GM18907 (cell line): ENCODE results near the gene FFAR4.

Experiments used
- ATAC-seq: cut with Tn5 transposase; IDR thresholded peaks from one replicate; pipeline ENCODE4 v1.9.1; 2021; ENCODE audit warnings: mild to moderate bottlenecking, moderate library complexity; ENCODE audit not compliant: unreplicated experiment

Gene FFAR4

DNA sequence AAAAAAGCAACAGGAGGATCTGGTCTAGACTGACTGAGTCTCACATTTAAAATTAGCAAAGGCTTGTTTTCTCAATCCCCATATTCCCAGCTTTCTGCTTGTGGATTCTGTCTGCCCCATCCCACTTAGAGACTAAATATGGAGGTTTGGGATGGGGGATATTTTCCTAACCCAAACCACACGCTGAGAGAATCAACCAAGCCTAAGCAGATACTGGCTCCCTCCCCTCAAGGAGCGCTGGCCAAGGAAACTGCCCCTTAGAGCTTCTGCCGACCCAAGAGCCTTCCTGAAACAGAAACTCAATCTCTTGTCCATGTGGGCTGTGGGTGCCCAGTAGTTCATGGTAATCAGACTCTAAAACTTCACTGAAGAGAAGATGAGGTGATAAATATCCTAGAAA lies 3.9 kb downstream of the FFAR4 start:
- no peak for ATAC-seq

DNA sequence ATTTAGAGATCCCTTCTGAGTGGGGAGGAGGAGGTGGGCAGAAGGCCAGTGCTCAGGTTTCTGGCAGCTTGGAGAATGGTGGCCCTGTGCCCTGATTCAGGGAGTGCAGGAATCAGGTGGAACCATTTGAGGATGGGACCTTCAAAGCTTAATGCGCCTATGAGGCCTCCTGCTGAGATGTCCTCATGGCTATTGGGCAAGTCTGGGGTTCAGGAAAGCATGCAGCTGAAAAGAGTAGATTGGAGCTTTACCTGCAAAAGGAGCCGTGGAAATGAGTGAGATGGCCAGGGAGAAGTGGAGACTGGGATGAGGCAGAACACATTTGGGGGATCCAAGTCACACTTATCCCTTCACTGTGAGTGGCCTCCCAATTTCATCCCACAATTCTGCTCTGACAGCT lies 6.1 kb downstream of the FFAR4 start:
- no peak for ATAC-seq

DNA sequence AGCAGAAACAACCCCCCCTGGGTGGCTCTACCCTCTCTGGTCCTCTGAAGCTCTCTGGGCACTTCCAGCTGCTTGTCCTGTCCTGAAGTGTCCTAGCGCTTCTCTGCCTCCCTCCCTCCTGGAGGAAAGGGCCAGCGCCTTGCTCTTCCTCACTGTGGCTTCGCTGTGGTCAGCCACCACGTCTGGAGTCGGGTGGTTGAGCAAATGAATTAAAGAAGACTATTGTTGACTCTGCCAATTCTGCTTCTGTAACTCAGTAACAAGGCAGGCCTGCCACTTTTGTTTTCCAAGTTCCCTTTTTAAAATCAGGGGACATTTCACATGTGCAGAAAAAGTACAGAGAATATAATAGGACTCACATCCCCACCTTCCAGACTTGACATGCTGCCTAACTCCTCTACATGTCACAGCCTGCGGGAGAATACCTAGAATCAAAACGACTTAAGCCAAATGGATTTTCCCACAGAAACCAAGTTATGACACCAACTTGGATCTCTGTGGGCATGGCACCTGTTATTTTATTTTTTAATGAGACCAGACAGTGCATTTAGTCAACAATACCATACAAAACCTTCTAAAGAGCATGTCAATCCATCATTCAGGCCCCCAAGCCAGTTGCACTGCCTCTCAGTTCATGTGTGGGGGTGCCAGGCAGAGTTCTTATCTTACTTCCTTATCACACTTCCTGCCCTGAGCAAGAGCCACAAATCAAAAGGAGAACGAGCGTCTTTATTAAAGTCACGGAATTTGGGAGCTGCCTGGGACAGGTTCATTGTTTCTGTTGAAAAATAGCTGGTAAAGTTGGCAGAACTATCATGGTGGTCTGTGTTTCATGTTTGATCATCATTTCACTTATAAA lies 6.8 kb downstream of the FFAR4 start:
- ATAC-seq = no peak

DNA sequence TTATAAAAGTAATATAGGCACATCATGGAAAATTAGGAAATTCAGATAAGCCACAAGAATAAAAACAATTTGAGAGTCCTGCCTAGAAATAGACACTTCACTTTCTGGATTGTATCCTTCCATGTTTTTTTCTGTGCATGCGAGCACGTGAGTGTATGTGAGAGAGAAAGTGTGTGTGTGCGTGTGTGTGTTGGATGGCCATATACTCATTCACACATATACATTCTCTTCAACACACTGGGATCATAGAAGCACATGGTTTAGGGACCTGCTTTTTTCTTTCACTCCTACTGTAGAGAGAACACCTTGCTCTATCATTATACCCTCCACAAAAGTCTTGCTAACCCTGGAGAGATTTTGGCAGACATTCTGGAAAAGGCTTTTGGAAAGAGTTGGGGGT lies 7.5 kb downstream of the FFAR4 start:
- ATAC-seq = no peak

DNA sequence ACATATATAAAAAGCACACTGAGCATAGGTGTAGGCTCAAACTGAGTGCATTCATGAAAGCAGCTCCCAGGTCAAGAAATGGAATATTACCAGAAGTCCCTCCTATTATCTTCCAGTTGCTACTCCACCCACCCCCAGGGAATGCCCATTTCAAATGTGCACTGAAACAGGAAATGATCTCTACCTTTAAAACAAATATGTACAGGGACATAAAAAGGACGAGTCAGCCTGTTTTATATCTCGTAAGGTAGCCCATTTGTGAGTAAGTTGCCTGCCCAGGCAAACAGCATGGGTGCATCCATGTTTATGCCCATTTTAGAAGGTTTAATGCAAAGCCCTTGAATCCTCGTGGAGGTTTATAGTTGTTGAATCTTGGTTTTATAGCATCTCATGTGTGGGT lies 10.4 kb downstream of the FFAR4 start:
- no peak for ATAC-seq

DNA sequence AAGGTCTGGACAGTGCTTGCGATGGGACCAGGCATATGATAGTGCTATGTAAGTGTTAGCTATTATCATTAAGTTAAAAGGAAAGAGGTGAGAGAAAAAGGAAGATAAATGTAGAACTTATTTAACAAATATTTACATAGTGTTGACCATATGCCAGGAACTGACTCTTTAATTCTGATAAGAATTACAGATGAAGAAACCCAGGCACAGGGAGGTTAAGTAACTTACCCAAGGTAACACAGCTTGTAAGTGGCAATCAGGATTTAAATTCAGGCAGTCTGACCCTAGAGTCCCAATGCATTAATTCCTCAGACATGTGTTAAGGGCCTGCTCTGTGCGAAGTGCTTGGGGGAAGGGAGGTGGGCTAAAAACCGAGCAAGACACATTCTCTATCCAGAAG lies 11.1 kb downstream of the FFAR4 start:
- ATAC-seq = no peak

DNA sequence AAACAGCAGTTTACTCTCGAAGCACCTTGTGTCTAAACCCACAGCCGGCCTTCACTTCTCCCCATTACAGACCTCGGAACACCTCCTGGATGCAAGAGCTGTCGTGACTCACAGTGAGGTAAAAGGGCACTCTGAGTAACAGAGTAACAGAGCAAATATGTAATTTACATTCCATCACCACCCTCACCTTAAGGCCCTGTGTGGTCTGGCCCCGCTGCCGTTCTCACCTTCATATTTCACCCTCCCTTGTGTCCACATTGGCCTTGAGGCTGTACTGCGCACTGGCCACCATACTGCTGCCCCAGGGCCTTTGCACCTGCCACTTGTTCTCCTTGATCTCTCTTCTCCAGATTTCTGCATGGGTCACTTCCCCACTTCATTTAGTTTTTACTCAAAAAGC lies 12.6 kb downstream of the FFAR4 start:
- no peak for ATAC-seq

DNA sequence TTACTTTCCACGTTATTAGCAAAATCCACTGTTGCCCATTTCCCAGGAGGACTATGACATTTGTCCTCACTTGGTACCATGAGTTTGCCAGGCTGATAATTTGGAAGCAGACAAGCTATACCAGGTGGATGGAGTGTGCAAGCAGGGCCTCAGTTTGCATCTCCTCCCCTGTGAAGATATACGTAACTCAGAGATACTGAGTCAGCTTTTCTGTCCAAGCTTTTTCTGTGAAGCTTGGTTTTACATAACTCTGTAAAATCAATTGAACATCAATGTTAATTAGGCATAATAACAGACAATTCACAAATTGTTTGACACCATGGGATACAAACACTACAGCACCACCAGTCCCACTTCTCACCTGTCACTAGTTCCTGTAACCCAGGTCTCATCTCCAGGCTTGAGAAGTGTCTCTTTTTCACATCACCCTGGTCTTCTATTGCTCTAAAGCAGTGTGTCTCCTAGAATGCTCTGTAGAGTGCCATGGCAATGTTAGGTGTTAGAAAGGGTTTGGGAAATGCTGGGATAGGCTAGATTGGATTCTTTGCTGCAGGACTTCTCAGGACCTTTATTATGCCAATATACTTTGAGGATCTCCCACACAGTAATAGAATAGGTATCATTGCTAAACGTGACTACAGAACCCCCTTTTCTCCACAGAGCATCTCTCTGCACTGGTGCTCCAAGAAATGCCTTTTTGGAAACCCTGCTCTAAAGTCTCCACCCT lies 13.7 kb downstream of the FFAR4 start:
- no peak for ATAC-seq

DNA sequence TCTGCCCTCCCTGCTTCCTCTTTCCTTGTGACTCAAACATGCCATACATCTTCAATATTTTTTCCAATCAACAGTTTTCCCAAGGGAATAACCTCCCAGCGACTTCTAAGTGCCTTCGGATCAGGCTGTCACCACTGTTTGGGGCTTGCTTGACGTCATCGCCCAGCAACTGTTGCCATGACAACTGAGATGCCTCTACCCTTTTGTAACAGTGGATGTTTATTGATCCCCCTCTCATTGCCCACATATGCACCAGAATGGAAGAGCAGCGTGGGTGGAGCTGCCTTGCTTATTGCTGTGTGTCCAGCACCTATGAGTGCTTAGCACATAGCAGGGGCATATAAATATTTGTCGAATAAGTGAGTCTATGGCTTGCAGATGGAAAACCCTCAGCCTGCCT lies 14.4 kb downstream of the FFAR4 start:
- ATAC-seq = no peak

DNA sequence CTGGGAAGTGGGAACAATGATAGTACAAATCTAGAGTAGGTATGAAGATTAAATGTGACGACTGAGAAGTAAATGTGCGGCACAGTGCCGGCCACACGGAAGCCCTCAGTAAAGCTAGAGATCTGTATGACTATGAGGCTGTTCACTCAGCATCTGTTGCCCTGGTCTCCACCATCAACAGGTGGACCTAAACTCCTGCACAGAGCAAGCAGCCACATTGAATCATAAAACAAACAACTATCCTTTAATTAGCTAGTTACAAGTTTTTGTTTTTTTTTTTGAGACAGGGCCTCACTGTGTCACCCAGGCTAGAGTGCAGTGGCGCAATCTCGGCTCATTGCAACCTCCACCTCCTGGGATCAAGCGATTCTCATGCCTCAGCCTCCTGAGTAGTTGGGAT lies 18.0 kb downstream of the FFAR4 start:
- ATAC-seq = no peak

DNA sequence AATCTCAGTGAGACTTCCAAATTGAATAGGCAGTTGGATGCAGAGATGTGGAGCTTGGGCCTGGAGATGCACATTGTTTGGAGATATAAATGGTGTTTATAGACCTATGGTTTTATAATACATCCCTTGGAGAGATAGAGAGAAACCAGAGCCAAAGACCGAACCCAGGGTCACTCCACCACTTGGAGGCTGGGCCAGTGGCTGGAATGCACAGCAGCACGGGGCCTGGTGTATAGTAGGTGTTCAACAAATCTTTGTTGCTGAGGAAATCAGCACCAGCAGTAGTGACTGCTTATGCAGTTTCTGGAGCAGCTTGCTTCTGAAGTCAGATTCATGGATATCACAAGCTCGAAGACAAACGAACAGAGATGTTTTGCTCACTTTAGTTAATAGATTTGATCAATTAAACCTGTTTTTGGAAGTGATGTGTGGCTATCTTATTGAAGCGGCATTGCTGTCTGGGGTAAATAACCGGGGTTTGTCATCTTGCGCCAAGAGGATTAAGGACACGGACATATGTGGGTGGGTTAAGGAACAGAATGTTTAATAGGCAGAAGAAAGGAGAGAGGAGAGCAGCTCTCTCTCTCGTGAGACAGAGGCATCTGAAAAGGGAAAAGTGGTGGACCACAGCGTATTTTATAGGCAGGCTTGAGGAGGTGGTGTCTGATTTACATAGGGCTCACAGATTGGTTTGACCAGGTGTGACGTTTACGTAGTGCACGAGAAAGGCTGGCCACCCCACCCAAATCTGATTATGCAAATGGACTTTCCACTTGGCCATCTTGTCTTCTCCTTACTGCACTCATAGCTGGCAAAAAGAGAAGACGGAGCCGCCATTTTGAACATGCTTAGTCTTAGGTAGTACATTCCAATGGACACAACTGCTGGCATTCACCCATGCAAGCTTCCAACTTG lies 23.4 kb downstream of the FFAR4 start:
- ATAC-seq = no peak

DNA sequence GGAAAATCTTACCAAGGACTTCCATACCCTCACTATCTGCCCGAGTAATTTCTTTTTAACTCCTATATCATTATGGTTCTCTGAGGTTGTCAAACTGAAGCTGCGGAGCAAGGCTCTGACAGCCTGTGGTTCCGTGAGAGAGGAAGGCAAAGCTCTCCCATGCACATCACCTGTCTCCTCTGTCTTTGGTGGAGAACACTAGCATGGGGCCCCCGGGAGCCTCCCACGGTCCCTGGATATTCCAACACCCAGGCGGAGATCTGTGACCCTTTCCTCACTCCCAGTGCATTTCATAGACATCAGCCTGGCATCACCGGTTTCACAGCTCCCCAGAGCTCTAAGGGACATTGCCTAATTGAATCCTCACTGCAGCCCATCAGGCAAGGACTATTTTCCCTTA lies 24.2 kb downstream of the FFAR4 start:
- ATAC-seq = no peak

DNA sequence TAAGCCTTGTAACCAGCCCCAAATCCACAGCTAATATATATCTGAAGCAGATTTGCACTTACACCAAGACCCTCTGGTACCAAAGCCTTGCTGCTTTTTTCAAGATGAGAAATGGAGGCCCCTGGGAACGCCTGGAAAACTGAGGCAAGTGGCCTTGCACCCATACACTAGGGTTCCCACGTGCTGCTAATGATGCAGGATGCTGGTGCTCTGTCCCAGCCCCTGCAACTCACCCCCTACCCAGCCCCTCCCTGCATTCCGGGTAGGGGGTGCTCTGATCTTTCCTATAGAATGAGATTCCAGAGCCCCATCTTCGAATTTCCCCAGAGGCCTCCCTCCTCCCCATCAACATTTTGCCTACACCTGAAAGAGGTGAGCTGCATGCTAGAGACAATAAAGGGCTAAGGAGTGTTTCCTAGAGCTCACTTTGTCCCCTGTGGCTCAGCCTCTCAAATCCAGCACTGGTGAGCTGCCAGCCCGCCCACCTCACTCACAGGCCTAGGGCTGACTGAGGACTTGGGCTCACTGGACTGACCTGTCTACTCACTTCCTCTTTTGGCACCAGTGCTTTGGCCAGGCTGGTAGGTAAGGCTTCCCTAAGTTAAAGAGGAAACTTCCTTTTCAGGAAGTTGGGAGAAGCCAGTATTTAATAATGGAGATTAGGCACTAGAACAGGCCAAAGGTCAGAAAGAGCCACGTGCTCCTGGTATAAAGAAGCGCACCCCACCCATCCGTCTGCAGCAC lies 24.8 kb downstream of the FFAR4 start:
- no peak for ATAC-seq

DNA sequence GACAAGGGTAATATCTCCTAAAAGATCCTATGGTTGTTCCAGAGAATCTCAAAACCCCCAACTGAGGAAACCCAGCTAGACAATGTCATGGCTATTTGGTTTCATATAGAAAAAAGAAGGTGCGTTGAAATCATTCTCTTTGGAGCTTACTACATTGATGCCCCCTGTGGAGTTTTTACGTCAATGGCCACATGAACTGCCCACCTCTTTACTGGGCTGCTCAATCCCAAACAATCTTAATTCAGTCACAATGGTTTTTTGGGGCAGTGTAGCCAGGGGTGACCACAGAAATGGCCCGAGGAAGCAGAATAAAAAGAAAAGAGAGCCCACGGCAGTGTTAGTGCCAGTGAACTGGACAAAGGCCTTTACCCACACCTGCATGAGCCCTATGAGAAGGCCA lies 26.8 kb downstream of the FFAR4 start:
- ATAC-seq = no peak

DNA sequence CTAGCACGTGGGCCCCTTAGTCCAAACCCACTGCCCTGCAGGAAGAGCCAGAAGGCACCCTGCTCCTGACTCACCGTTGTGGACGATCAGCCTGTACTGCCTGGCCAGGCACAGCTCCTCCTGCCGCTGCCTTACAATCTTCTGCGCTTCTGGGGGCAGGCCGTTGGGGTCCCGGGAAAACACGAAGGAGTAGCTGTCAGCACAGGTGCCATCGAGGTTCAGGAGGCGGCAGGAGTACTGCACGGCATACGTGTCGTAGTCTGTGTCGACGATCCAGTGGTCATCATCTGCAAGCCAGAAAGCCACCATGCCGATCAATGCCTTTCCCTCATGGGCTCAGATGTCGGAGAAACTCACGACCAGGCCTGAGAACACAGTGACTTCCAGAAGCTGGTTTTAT lies 27.3 kb downstream of the FFAR4 start:
- no peak for ATAC-seq

DNA sequence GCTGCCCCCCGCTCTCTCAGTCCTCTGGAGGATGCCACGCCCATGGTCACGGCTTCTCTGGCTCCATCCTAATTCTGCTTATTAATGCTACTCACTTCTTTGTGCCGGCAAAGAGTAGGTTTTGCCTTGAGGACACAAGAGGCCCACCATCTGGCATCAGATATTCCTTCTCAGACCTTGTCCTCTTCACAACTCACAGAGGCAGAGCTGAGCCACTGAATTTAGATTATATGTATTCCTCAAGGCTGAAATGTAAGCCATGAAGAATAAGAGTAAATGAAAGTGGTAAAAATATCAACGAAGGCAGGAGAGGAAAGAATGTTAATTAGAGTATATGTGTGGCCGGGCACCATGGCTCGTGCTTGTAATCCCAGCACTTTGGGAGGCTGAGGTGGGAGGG lies 28.1 kb downstream of the FFAR4 start:
- ATAC-seq = no peak

DNA sequence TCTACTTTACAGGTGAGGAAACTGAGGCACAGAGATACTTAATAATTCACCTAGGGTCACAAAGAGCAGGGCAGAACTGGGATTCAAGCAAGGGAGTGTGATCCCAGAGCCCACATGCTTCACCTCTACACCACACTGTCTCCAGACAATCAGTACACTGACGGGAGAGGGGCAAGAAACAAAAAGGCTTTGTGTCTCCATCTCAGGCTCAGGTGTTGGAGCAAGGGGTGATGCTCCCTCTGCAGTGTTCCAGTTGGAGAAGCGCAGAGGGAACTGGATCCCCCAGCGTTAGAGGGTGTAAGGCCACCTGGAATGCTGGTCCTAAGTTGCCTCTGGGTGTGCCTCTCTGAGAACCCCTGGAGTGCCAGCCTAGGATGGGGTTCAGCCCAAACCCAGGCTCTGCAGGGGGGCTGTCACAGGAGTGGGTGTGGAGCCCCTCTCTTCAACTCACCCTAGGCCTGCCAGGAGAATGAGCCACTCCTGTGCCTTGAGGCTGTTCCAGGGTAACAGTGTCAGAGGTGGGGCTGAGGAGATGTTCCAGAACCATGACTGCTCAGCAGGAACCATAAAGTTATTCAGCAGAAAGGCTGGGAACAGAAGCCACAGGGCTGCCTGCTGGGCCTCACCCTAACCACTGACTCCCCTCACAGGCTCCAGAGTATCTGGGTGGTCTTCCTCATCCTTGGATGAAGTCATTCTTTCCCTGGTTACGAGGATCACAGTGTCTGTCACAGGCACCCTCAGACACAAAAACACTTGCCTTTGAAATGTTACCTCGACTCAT lies 29.1 kb downstream of the FFAR4 start:
- ATAC-seq = no peak

DNA sequence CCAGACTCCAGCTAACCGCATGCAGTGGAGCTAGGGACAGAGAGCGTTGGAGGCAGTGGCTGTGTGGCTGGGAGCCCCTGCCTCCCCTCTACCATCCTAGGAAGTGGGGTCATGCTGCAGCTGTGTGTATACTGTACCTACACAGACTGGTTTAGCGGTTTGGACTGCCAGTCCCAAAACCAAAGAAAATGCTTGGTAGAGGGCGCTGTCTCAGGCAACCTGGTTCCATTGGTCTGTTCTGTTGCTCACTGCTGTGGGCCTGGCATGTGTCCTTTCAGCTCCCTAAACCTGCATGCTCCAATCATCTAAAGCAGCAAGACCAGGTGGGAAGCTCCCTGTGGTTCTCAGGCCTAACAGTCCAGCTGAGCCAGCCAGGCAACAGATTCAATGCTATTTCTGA lies 30.1 kb downstream of the FFAR4 start:
- no peak for ATAC-seq

DNA sequence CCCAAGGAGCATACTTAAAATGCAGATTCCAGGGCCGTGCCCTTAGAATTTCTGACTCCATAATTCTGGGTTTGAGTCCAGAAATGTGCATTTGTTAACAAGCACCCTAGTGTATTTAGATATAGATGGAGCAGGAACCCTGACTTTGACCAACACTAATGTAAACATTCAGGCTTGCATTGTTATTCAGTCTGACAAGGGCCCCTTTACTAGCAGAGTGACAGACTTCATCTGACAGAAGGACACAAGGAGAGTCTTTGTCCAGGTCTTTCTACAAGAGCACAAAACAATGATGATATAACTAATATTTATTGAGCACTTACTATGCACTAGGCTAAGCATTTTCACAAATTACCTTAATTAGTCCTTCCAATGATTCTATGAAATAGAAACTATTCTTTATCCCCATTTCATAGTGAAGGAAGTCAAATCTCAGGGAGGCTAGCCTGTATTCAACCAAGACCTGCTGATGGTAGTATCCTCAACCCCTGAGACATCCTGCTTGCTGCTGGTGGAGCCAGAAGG lies 30.7 kb downstream of the FFAR4 start:
- no peak for ATAC-seq

DNA sequence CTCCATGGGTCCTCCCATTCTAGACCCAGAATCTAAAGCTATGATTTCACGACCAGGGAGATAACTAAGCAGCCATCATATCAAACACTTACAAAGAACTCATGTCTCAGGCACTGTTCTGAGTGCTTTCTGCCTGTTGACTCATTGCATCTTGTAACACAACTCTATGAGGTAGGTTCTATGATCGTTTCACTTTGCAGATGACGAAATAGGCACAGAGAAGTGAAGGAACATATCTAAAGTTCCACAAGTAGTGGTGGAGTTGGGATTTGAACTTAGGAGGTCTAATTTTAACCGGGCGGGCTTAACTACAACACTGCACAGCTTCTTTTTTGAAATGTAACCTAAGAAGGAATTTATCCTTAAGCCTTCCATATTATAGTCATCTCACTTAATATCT lies 31.7 kb downstream of the FFAR4 start:
- no peak for ATAC-seq
